ENCODE data around the gene SDK1.

SDK1 gene

GRCh38 chr7:4001742-4002141, 700.7 kb downstream of the SDK1 start:
- no peak for DNase-seq

GRCh38 chr7:4003503-4003902, 702.5 kb downstream of the SDK1 start:
- DNase-seq: no peak

DNA sequence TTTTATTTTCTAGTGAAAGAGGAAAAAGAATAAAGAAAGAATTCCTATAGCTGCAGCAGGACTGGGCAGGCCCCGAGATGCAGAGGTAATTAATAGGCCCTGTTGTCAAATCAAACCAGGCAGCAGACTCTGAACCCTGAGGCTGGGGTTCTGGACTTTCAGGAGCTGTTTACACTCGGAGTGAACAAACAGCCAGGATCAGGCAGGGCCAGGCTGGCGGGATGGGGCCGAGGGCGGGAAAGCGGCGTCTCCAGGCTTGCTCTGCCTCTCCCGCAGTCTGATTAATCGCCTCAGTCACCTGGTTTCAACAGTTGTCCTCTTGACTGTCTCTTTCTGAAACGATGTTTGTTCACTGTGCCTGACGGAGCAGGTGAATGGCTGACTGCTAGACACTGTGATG, 705.6 kb downstream of the SDK1 start:
- no peak for DNase-seq

GRCh38 chr7:4009211-4010060, 708.4 kb downstream of the SDK1 start:
- no peak for DNase-seq

DNA sequence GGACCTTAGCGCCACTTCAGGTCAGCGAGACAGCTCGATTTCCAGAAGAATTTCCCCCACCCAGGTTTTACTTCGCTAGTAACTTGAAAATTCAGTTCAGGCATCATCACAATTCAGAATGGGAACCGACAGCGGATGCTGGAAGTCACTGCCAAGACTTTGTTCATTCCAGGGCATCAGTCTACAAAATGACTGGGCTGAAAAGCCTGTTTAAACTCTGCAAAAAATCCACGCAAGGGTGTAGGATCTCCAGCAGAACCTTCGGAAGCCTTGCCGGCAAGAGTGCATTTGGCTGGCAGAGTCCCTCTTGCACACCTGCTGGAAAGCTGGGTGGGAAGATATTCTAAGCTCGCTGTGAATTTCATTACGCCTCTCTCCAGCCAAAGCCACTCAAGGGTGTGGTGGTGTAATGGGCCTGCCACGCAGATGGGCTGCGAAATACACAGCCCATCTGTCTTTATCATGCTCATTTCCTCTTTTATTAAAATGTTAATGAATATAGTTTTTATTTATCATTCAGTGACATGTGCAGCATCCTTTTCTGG, 709.1 kb downstream of the SDK1 start:
- DNase-seq: no peak

GRCh38 chr7:4010923-4011656, 710.0 kb downstream of the SDK1 start:
- DNase-seq: no peak

DNA sequence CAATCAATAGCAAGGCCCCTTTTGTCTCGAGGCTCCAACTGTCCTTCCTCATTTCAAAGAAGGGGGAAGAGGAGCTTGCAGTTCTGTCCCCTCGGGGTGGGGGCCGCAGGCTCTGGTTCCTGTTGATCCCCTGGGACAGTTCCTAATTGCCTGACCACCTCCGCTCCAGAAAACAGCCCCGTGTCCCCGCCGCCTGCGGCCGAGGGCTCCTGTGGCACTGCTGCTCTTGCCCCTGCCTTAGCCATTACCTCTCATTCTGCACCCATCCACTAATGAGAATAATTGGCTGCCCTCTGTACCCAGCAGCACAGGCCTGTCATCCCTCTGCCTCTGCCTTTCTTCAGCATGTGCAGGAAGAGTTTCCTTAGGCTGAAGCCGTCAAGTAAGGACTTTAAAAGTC, 712.7 kb downstream of the SDK1 start:
- DNase-seq: no peak

DNA sequence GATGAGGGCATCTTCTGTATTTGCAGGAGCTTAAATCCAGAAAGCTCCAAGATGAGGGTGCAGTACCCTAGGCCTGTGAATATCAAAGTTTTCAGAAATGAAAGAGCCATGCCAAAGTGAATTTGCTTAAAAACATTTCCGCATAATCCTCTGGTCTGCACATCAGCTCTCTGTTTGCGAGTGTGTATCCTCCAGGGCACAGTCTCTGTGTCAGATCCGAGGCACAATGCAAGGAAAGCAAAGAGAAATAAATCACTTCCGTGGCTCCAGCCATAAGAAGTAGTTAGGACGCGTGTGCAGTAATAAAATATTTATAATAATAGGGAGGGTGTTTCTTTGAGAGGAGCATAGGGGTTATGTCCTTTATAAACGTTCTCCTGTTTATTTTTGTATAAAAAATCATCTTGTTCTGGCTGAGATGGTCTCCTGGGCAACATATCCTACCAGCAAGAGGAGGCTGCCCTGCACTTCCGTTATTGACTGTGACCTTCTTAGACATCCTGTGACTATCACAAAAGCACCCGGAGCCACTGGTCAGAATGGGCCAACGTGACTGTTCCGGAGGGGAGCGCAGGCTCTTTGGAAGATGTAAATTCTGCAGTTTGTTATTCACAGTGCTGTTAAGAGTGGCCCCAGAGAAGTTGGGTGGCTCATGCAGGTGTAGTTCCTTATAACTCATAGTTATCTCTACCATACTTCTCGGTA, 713.4 kb downstream of the SDK1 start:
- no peak for DNase-seq

- DNase-seq: no peak
Measured at GRCh38 chr7:4015371-4015770, 714.3 kb downstream of the SDK1 start.

DNA sequence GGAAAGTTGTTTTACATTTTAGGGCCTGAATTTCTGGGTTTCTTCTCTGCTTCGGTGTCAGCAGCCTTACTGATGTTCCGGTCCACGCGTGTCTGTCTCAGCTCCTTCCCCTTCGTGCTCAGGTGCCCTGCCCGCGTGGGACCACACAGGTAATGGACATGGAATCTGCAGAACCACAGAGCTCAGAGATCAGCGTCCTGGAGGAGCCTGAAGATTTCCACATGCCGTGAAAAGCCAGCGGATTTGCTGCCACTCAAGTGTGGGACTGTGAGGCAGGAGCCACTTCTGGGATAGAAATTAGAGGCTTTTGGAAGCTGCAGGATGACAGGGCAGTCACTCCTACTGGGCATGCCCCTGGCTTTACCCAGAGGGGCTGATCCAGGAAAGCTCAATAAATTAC, 714.9 kb downstream of the SDK1 start:
- DNase-seq: no peak

DNA sequence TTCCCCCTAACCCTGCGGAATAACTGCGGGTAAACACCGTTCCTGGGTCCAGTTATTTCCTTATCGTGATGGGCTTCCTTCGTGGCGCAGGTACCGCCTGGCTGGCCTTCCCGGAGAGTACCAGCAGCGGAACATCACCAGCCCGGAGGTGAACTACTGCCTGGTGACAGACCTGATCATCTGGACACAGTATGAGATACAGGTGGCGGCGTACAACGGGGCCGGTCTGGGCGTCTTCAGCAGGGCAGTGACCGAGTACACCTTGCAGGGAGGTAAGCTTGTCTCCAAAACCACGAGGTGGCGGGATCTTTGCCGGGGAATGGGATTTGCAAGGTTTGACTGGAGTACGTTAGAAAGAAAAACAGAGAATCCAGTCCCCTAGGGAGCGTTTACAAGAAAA, 716.0 kb downstream of the SDK1 start:
- DNase-seq: no peak

GRCh38 chr7:4017785-4018184, 716.7 kb downstream of the SDK1 start:
- DNase-seq: no peak

DNA sequence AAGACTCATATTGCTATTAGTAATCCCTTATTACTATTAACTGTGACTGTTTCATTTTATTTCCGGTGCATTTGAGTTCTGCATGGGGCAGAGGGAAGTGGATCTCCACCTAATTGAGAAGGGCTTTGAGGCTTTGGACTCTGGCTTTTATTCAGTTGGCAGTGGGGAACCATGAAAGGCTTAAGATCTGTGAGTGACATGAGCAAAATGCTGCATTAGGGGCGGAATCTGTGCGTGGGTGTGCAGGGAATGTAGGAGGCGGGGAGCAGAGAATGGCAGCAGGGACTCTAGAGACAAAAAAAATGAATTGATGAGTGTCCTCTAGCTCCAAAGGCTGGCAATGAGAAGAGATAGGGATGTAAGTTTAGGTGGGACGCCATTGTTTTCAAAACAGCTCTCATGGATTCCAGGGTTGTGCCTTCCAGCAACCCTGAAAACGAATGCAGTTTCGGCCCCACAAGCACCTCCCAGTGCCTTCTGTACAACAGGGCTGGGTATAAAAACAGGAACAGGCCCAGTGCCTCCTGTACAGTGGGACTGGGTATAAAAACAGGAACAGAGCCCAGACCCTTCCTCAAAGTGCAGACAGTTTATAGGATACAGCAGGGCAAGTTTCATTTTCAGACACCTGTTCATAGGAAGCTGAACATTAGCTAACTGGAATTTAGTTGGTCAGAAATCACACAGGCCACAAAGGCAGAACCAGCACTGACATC, 717.7 kb downstream of the SDK1 start:
- DNase-seq: no peak

DNA sequence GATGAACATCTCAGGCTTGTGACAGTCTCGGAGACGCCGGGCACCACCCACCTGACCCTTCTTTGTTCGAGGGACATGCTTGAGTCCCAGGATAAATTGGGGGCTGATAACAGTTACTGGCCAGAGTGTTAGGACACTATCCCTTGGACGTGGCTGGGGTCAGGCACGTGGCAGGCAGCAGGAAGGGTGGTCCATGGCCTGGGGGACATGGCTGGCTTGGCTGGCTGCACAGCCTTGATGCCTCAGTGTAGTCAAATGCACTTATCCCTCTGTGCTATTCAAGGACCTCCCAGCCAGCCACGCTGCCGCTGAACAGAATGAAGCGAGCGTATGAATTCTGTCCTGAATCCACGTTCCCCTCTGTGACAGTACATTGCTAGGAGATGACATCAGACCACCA, 719.0 kb downstream of the SDK1 start:
- DNase-seq: no peak

GRCh38 chr7:4021413-4021812, 720.4 kb downstream of the SDK1 start:
- DNase-seq: no peak

- no peak for DNase-seq
Measured at GRCh38 chr7:4022265-4022664, 721.2 kb downstream of the SDK1 start.

DNA sequence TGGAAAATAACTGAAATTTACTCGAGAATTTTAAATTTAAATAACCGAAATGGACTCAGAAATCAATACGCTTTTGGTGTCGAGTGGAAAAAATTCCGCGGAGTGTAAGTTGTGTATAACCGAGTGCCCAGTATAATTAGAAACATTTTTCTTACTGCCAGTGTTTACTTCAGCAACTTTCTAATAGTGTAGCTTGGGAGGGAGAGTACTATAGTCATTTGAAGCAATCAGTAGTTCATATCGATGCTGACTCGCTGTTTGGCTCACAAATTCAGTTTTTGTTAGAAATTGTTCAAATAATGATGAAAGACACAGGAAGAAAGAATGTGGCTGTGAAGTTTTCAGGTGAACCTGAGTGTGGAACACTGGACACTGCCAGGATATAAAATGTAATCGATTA, 722.5 kb downstream of the SDK1 start:
- no peak for DNase-seq

GRCh38 chr7:4024133-4024532, 723.1 kb downstream of the SDK1 start:
- DNase-seq: no peak

GRCh38 chr7:4024806-4025205, 723.8 kb downstream of the SDK1 start:
- no peak for DNase-seq

- DNase-seq: no peak
Measured at GRCh38 chr7:4025210-4025609, 724.2 kb downstream of the SDK1 start.

DNA sequence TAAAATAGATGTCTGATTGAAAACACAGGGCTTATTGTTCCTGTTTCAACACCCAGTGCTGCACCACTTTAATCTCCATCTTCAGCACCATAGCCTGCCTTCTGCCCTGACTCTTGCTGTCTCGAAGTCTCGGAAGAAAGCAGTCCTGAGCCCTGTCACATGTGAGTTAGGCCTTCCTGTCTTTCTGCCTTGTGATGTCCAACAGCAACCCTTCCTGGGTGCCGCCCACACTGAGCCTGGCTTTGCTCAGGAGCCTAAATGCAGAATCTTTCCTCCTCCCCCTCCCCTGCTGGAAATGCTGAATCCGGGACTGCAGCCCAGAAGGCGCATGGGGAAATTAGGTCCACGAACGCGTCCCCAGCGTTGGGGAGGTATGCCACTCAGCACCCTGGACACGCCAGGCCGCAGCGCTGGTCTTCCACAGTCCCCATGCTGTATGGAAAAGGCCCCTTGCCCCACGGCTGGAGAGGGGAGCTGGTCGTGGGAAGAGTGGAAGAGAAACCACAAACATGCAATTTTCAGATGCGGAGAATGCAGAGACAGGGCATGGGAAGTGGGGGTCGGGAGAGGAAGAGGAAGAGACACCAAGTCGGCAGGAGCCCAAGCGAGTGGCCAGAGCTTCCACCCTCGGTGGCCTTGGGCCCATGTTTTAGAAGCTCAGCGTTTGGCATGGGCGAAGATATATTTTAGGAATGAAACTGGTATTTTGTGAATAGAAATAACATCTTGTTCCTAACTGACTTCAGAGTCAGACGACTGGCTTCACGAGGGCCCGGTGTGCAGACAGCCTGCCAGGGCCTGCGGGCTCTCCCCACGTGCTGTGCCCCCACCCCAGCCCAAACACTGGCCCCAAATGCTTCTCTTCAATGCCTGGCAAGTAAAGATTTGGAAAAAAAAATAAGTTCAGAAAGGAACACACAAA, 724.9 kb downstream of the SDK1 start:
- no peak for DNase-seq
